ENCODE results near the gene RRP1B. TPM values are rescaled to one million over a fixed set of nuclear protein-coding genes. Genes with fewer than 3 reads are reported as not detected.
A peak's percentile ranks its signal among the peaks of the same experiment; 100 is the strongest.

RRP1B gene
- total and polyA plus RNA-seq, 2 of the 13 experiments (the other 11 are each of a cell fraction or from before 2014, with no cell fraction given) = 16.3 to 46.2 TPM

DNA sequence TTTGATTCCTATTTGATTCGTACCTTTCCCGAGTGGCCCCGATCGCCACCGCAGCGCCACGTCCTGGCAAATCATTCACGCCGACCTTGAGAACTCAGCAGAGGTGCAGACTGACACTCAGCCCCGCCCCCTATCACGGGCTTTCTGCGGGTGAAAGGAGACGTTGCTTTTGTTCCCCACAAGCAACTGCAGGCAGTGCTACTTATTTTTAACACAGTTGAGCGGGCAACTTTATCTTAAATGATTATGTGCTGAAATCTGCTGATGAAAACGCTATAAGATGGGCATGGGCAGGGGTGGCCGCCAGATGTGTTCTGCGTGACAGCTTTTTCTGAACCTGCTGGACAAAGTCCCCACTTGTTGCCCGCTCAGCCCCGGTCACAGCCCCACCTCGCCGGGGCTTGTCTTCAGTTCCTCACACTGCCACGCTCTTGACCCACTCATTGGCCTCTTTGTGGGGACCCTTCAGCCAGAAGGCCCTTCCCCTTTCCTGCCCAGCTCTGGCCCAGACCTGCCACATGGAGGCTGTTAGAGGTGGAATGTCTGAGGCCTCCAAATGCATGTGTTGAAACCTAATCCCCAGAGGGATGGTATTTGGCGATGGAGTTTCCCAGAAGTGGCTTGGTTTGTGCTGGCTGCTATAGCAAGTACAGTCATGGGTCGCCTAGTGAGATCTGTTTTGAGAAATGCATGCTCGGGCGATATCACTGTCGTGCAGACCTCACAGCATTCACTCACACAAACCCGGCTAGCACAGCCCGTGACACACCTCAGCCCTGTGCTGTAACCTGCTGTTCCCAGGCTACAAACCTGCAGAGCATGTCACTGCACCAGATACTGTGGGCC is 43.9 kb downstream of the RRP1B start (continued):
- TF ChIP-seq, protein P1, sequence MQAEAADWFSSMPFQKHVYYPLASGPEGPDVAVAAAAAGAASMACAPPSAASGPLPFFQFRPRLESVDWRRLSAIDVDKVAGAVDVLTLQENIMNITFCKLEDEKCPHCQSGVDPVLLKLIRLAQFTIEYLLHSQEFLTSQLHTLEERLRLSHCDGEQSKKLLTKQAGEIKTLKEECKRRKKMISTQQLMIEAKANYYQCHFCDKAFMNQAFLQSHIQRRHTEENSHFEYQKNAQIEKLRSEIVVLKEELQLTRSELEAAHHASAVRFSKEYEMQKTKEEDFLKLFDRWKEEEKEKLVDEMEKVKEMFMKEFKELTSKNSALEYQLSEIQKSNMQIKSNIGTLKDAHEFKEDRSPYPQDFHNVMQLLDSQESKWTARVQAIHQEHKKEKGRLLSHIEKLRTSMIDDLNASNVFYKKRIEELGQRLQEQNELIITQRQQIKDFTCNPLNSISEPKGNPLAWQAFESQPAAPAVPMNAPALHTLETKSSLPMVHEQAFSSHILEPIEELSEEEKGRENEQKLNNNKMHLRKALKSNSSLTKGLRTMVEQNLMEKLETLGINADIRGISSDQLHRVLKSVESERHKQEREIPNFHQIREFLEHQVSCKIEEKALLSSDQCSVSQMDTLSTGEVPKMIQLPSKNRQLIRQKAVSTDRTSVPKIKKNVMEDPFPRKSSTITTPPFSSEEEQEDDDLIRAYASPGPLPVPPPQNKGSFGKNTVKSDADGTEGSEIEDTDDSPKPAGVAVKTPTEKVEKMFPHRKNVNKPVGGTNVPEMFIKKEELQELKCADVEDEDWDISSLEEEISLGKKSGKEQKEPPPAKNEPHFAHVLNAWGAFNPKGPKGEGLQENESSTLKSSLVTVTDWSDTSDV (CRISPR knock-in tag; IDR thresholded peaks at IDR 0.05) = no peak
- TF ChIP-seq SMAD1 (CRISPR knock-in tag; IDR thresholded peaks at IDR 0.05; ENCODE audit: borderline replicate concordance, low read depth) = 0 out of 2 replicates have a peak, but pooled peaks have one; percentile 32
- TF ChIP-seq SRY (CRISPR knock-in tag; IDR thresholded peaks at IDR 0.05) = no peak
- peak; percentile 29 for TF ChIP-seq SPEN (CRISPR knock-in tag; IDR thresholded peaks at IDR 0.05; ENCODE audit: low read depth)
- no peak for TF ChIP-seq ZNF790 (CRISPR knock-in tag; IDR thresholded peaks at IDR 0.05; ENCODE audit: borderline replicate concordance)
- TF ChIP-seq IRX3 (CRISPR knock-in tag; IDR thresholded peaks at IDR 0.05; ENCODE audit: borderline replicate concordance, low read depth) = no peak
- TF ChIP-seq, protein P2, sequence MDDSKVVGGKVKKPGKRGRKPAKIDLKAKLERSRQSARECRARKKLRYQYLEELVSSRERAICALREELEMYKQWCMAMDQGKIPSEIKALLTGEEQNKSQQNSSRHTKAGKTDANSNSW (CRISPR knock-in tag; IDR thresholded peaks at IDR 0.05; ENCODE audit: borderline replicate concordance) = no peak
- no peak for TF ChIP-seq ZNF569 (CRISPR knock-in tag; IDR thresholded peaks at IDR 0.05; ENCODE audit: borderline replicate concordance)
- no peak for TF ChIP-seq ZNF761 (CRISPR knock-in tag; conservative IDR thresholded peaks at IDR 0.05)
- TF ChIP-seq MYC (CRISPR knock-in tag; IDR thresholded peaks at IDR 0.05; ENCODE audit: borderline replicate concordance) = peak; percentile 57; the same call in 1 of the 2 replicates
- TF ChIP-seq ZNF17 (CRISPR knock-in tag; IDR thresholded peaks at IDR 0.05) = no peak
- TF ChIP-seq HNRNPLL (IDR thresholded peaks at IDR 0.05; ENCODE audit: low read depth, low read length, poor library complexity, severe bottlenecking) = peak; percentile 50
- 0 out of 2 replicates have a peak, but pooled peaks have one; percentile 13 for TF ChIP-seq ZNF333 (CRISPR knock-in tag; IDR thresholded peaks at IDR 0.05; ENCODE audit: borderline replicate concordance)
- TF ChIP-seq, protein P3, sequence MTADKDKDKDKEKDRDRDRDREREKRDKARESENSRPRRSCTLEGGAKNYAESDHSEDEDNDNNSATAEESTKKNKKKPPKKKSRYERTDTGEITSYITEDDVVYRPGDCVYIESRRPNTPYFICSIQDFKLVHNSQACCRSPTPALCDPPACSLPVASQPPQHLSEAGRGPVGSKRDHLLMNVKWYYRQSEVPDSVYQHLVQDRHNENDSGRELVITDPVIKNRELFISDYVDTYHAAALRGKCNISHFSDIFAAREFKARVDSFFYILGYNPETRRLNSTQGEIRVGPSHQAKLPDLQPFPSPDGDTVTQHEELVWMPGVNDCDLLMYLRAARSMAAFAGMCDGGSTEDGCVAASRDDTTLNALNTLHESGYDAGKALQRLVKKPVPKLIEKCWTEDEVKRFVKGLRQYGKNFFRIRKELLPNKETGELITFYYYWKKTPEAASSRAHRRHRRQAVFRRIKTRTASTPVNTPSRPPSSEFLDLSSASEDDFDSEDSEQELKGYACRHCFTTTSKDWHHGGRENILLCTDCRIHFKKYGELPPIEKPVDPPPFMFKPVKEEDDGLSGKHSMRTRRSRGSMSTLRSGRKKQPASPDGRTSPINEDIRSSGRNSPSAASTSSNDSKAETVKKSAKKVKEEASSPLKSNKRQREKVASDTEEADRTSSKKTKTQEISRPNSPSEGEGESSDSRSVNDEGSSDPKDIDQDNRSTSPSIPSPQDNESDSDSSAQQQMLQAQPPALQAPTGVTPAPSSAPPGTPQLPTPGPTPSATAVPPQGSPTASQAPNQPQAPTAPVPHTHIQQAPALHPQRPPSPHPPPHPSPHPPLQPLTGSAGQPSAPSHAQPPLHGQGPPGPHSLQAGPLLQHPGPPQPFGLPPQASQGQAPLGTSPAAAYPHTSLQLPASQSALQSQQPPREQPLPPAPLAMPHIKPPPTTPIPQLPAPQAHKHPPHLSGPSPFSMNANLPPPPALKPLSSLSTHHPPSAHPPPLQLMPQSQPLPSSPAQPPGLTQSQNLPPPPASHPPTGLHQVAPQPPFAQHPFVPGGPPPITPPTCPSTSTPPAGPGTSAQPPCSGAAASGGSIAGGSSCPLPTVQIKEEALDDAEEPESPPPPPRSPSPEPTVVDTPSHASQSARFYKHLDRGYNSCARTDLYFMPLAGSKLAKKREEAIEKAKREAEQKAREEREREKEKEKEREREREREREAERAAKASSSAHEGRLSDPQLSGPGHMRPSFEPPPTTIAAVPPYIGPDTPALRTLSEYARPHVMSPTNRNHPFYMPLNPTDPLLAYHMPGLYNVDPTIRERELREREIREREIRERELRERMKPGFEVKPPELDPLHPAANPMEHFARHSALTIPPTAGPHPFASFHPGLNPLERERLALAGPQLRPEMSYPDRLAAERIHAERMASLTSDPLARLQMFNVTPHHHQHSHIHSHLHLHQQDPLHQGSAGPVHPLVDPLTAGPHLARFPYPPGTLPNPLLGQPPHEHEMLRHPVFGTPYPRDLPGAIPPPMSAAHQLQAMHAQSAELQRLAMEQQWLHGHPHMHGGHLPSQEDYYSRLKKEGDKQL (CRISPR knock-in tag; IDR thresholded peaks at IDR 0.05; ENCODE audit: low read depth) = no peak
- TF ChIP-seq, protein P4, sequence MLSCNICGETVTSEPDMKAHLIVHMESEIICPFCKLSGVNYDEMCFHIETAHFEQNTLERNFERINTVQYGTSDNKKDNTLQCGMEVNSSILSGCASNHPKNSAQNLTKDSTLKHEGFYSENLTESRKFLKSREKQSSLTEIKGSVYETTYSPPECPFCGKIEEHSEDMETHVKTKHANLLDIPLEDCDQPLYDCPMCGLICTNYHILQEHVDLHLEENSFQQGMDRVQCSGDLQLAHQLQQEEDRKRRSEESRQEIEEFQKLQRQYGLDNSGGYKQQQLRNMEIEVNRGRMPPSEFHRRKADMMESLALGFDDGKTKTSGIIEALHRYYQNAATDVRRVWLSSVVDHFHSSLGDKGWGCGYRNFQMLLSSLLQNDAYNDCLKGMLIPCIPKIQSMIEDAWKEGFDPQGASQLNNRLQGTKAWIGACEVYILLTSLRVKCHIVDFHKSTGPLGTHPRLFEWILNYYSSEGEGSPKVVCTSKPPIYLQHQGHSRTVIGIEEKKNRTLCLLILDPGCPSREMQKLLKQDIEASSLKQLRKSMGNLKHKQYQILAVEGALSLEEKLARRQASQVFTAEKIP (CRISPR knock-in tag; IDR thresholded peaks at IDR 0.05; ENCODE audit: borderline replicate concordance) = no peak
- no peak for TF ChIP-seq ZNF577 (CRISPR knock-in tag; IDR thresholded peaks at IDR 0.05; ENCODE audit: borderline replicate concordance, low read depth)
- no peak for TF ChIP-seq GTF2F1 (IDR thresholded peaks at IDR 0.05; ENCODE audit: low read length)
- TF ChIP-seq PAF1 (CRISPR knock-in tag; IDR thresholded peaks at IDR 0.05) = no peak
